ENCODE measurements around the gene PHF19.

- TF ChIP-seq CTCF (IDR thresholded peaks at IDR 0.05) (no peak), EP300 (IDR thresholded peaks at IDR 0.05) (no peak), POLR2A (IDR thresholded peaks at IDR 0.05) (no peak)
Observed at GRCh38 chr9:120870206-120870605, 6.8 kb downstream of the PHF19 start.

Data from ovary (tissue), 3 donors.